Daoy (cell line): ENCODE data around the gene STXBP3. TPM values are rescaled to one million over a fixed set of nuclear protein-coding genes. Genes with fewer than 3 reads are reported as not detected.

ENCODE experiments used
- DNase-seq: peaks from one replicate; pipeline ENCODE4 v3.0.0-alpha.2; 2015; ENCODE audit warnings: low read depth
- total RNA-seq: library from RNA; depleted of rRNA; stranded (reverse); fragments of >200 nt; shearing (Covaris generic); gene quantifications from 2 replicates; pipeline ENCODE4 v1.2.3, GENCODE V29; 2014

Gene STXBP3
- total RNA-seq, 1 experiment from 2014 or later = 60.2 TPM

GRCh38 chr1:108799001-108799400 lies 52.5 kb downstream of the STXBP3 start:
- DNase-seq = no peak

GRCh38 chr1:108801101-108801500 lies 54.6 kb downstream of the STXBP3 start:
- DNase-seq = no peak

- DNase-seq = no peak
Measured at GRCh38 chr1:108803548-108803947, 57.1 kb downstream of the STXBP3 start.

- DNase-seq = no peak
Measured at GRCh38 chr1:108808438-108808837, 62.0 kb downstream of the STXBP3 start.

- DNase-seq = no peak
Measured at GRCh38 chr1:108811611-108812010, 65.1 kb downstream of the STXBP3 start.

GRCh38 chr1:108813326-108813725 lies 66.9 kb downstream of the STXBP3 start:
- no peak for DNase-seq

- no peak for DNase-seq
Measured at GRCh38 chr1:108814343-108815125, 68.1 kb downstream of the STXBP3 start.

- DNase-seq = no peak
Measured at GRCh38 chr1:108815566-108815965, 69.1 kb downstream of the STXBP3 start.

GRCh38 chr1:108816049-108816893 lies 69.8 kb downstream of the STXBP3 start:
- peak; percentile 95 for DNase-seq

GRCh38 chr1:108817016-108817415 lies 70.5 kb downstream of the STXBP3 start:
- peak; percentile 95 for DNase-seq

GRCh38 chr1:108817811-108818210 lies 71.3 kb downstream of the STXBP3 start:
- no peak for DNase-seq

- DNase-seq = no peak
Measured at GRCh38 chr1:108819878-108820277, 73.4 kb downstream of the STXBP3 start.

GRCh38 chr1:108823632-108824031 lies 77.2 kb downstream of the STXBP3 start:
- DNase-seq = no peak

GRCh38 chr1:108824051-108824450 lies 77.6 kb downstream of the STXBP3 start:
- DNase-seq = no peak

GRCh38 chr1:108826081-108826635 lies 79.7 kb downstream of the STXBP3 start:
- no peak for DNase-seq

- DNase-seq = peak; percentile 93
Measured at GRCh38 chr1:108828074-108828961, 81.8 kb downstream of the STXBP3 start.

GRCh38 chr1:108829498-108829916 lies 83.0 kb downstream of the STXBP3 start:
- peak; percentile 67 for DNase-seq

GRCh38 chr1:108830119-108831008 lies 83.9 kb downstream of the STXBP3 start:
- peak; percentile 99 for DNase-seq

GRCh38 chr1:108831225-108831624 lies 84.8 kb downstream of the STXBP3 start:
- peak; percentile 76 for DNase-seq

- no peak for DNase-seq
Measured at GRCh38 chr1:108832929-108833328, 86.5 kb downstream of the STXBP3 start.
